HCT116 (cell line): ENCODE measurements around the gene RGS12. TPM values are rescaled to one million over a fixed set of nuclear protein-coding genes. Genes with fewer than 3 reads are reported as not detected.

Experiments used
- ATAC-seq: fragments of 200-7000 bp; cut with Tn5 transposase; 2 replicates; pipeline ENCODE4 v1.9.1; 2020; ENCODE audit warnings: mild to moderate bottlenecking, moderate library complexity
- BruUV-seq: library from RNA; stranded (reverse); fragments of 400-500 nt; replicated peaks from 2 replicates; lab custom pipeline; 2021; lab: Mats Ljungman, UMichigan
- CTCF ChIA-PET: fragments of 300-600 bp; sonication (Branson Sonifier 250); formaldehyde crosslinking; loops from one replicate; lab custom pipeline; 2021; ENCODE audit warnings: antibody characterized with exemption; lab: Charles Lee
- POLR2A ChIA-PET: fragments of 300-600, 350-600 bp; sonication (Branson Sonifier 250); formaldehyde crosslinking; loops from one replicate; lab custom pipeline; 2021; ENCODE audit warnings: antibody characterized with exemption; lab: Charles Lee
- RAD21 ChIA-PET, 2 experiments: fragments of 300-600 bp; sonication (Branson Sonifier 250); formaldehyde crosslinking; loops; one replicate each; lab custom pipeline; 2023; ENCODE audit warnings: low total read pairs in 2 of 2; ENCODE audit not compliant: uncharacterized antibody in 2 of 2, unreplicated experiment in 2 of 2, low non-redundant PET in 1 of 2; lab: Charles Lee
- DNase-seq: peaks from one replicate; pipeline ENCODE4 v3.0.0-alpha.2; 2010; ENCODE audit warnings: low read depth, low spot score
- H2AFZ ChIP-seq: fragments of 200-600 bp; shearing (Covaris generic), sonication (generic); 2 replicates; pipeline ENCODE4 v1.6.1; 2017; ENCODE audit warnings: low read depth, mixed run types, mixed read lengths, antibody characterized with exemption, low read length; ENCODE audit not compliant: poor library complexity, severe bottlenecking
- H3K27ac ChIP-seq: 2 replicates; pipeline ENCODE4 v1.5.1; 2012; ENCODE audit warnings: low read depth, low read length
- H3K27me3 ChIP-seq: fragments of 200-600 bp; sonication (generic); 2 replicates; pipeline ENCODE4 v1.6.1; 2016; ENCODE audit warnings: mixed run types, low read length, mixed read lengths; ENCODE audit not compliant: insufficient read depth
- H3K36me3 ChIP-seq, 2 experiments: fragments of 200-500 bp in 1 of 2; fragments of 200-600 bp in 1 of 2; sonication (Bioruptor generic) in 1 of 2; sonication (generic) in 1 of 2; 2 replicates each; pipeline versions ENCODE4 v1.5.1 to v1.6.1; 2014 to 2016; ENCODE audit warnings: low read length in 2 of 2, inconsistent platforms in 1 of 2, mixed read lengths in 1 of 2, mixed run types in 1 of 2; ENCODE audit not compliant: insufficient read depth in 2 of 2, control insufficient read depth in 1 of 2
- H3K4me1 ChIP-seq, 2 experiments: fragments of 200-600 bp in 1 of 2; sonication (generic) in 1 of 2; 2 replicates each; pipeline versions ENCODE4 v1.5.1 to v1.6.1; 2012 to 2017; ENCODE audit warnings: low read length in 2 of 2, inconsistent platforms in 1 of 2, mild to moderate bottlenecking in 1 of 2, mixed read lengths in 1 of 2, mixed run types in 1 of 2, moderate library complexity in 1 of 2; ENCODE audit not compliant: insufficient read depth in 2 of 2, control insufficient read depth in 1 of 2
- H3K4me2 ChIP-seq: fragments of 200-600 bp; sonication (generic); 2 replicates; pipeline ENCODE4 v1.6.1; 2017; ENCODE audit warnings: mixed run types, low read length, mixed read lengths
- H3K4me3 ChIP-seq, 2 experiments: fragments of 200-600 bp in 1 of 2; sonication (generic) in 1 of 2; replicated peaks in 1 of 2; 2 replicates each; pipeline ENCODE4 v1.5.1; 2011 to 2016; ENCODE audit warnings: low read length in 2 of 2, control low read depth in 1 of 2, low read depth in 1 of 2, mild to moderate bottlenecking in 1 of 2, mixed read lengths in 1 of 2, mixed run types in 1 of 2
- H3K79me2 ChIP-seq: fragments of 200-600 bp; sonication (generic); 2 replicates; pipeline ENCODE4 v1.6.1; 2017; ENCODE audit warnings: mild to moderate bottlenecking, mixed run types, low read length, moderate library complexity, mixed read lengths; ENCODE audit not compliant: insufficient read depth
- H3K9ac ChIP-seq: fragments of 200-600 bp; sonication (generic); 2 replicates; pipeline ENCODE4 v1.6.1; 2016; ENCODE audit warnings: low read length, mixed read lengths
- H3K9me2 ChIP-seq: fragments of 200-600 bp; sonication (generic), shearing (Covaris generic); 2 replicates; pipeline ENCODE4 v1.6.1; 2017; ENCODE audit warnings: mixed run types, mild to moderate bottlenecking, moderate library complexity; ENCODE audit not compliant: insufficient read depth
- H3K9me3 ChIP-seq, 2 experiments: fragments of 200-500 bp in 1 of 2; fragments of 200-600 bp in 1 of 2; sonication (Bioruptor generic) in 1 of 2; sonication (generic) in 1 of 2; 2 replicates each; pipeline ENCODE4 v1.6.1; 2014 to 2017; ENCODE audit warnings: low read length in 2 of 2, mixed read lengths in 2 of 2, inconsistent platforms in 1 of 2, low read depth in 1 of 2, mild to moderate bottlenecking in 1 of 2, mixed run types in 1 of 2, moderate library complexity in 1 of 2; ENCODE audit not compliant: control insufficient read depth in 1 of 2, insufficient read depth in 1 of 2
- H4K20me1 ChIP-seq: fragments of 200-600 bp; sonication (generic), shearing (Covaris generic); 2 replicates; pipeline ENCODE4 v1.6.1; 2017; ENCODE audit warnings: mixed run types, mild to moderate bottlenecking, moderate library complexity; ENCODE audit not compliant: insufficient read depth
- CBX3 ChIP-seq: IDR thresholded peaks from 2 replicates; pipeline ENCODE4 v1.6.1; 2012; ENCODE audit warnings: low read depth
- CEBPB ChIP-seq: IDR thresholded peaks from 2 replicates; pipeline ENCODE4 v1.6.1; 2012; ENCODE audit warnings: low read depth
- EGR1 ChIP-seq: IDR thresholded peaks from 2 replicates; pipeline ENCODE4 v1.6.1; 2012; ENCODE audit warnings: low read depth
- ELF1 ChIP-seq: IDR thresholded peaks from 2 replicates; pipeline ENCODE4 v1.6.1; 2012; ENCODE audit warnings: low read depth, borderline replicate concordance
- EZH2 ChIP-seq: fragments of 200-600 bp; sonication (generic); IDR thresholded peaks from 2 replicates; pipeline ENCODE4 v1.6.1; 2017; ENCODE audit warnings: antibody characterized with exemption, mixed run types
- EZH2phosphoT487 ChIP-seq: fragments of 200-600 bp; IDR thresholded peaks from 2 replicates; pipeline ENCODE4 v1.6.1; 2018; ENCODE audit warnings: antibody characterized with exemption, borderline replicate concordance
- FOSL1 ChIP-seq: IDR thresholded peaks from 2 replicates; pipeline ENCODE4 v1.6.1; 2012; ENCODE audit warnings: low read depth
- POLR2A ChIP-seq: IDR thresholded peaks from 2 replicates; pipeline ENCODE4 v1.7.0; 2011; ENCODE audit warnings: borderline replicate concordance; ENCODE audit not compliant: insufficient read depth, insufficient read length; ENCODE audit errors: extremely low read depth
- POLR2AphosphoS5 ChIP-seq: IDR thresholded peaks from 2 replicates; pipeline ENCODE4 v1.6.1; 2011; ENCODE audit warnings: mild to moderate bottlenecking, low read depth, low read length, moderate library complexity
- RAD21 ChIP-seq: IDR thresholded peaks from 2 replicates; pipeline ENCODE4 v1.6.1; 2012; ENCODE audit warnings: low read depth, mild to moderate bottlenecking
- SIN3A ChIP-seq: IDR thresholded peaks from 2 replicates; pipeline ENCODE4 v1.6.1; 2012; ENCODE audit warnings: low read depth
- SP1 ChIP-seq: IDR thresholded peaks from 2 replicates; pipeline ENCODE4 v1.6.1; 2012; ENCODE audit warnings: low read depth
- SRF ChIP-seq: IDR thresholded peaks from 2 replicates; pipeline ENCODE4 v1.6.1; 2012; ENCODE audit warnings: low read depth
- TCF7L2 ChIP-seq: IDR thresholded peaks from 2 replicates; pipeline ENCODE4 v1.7.0; 2011; ENCODE audit warnings: borderline replicate concordance, inconsistent platforms; ENCODE audit not compliant: insufficient read depth, insufficient read length; ENCODE audit errors: extremely low read depth
- YY1 ChIP-seq: IDR thresholded peaks from 2 replicates; pipeline ENCODE4 v1.6.1; 2011; ENCODE audit warnings: low read length, low read depth, moderate library complexity, mild to moderate bottlenecking; ENCODE audit not compliant: insufficient replicate concordance; ENCODE audit errors: extremely low read depth
- ZFX ChIP-seq: fragments of 450-650 bp; IDR thresholded peaks from 2 replicates; pipeline ENCODE4 v1.6.1; 2017
- intact Hi-C: fragments of 100-400 bp; cut with micrococcal nuclease; formaldehyde crosslinking; loops from 2 replicates; pipeline ENCODE4 v1.10.0; 2022
- total RNA-seq: library from RNA; stranded (reverse); gene quantifications from one replicate; pipeline ENCODE4 v1.2.1, GENCODE V29; 2021; ENCODE audit not compliant: unreplicated experiment
- TF ChIP-seq, protein P1 (sequence below): IDR thresholded peaks from 2 replicates; pipeline ENCODE4 v1.6.1; 2011; ENCODE audit warnings: mild to moderate bottlenecking, low read length, moderate library complexity; ENCODE audit not compliant: insufficient replicate concordance; ENCODE audit errors: extremely low read depth
- TF ChIP-seq, protein P2 (sequence below): IDR thresholded peaks from 2 replicates; pipeline ENCODE4 v1.6.1; 2012

RGS12 gene
- total RNA-seq, 1 experiment from 2014 or later: 22.2 TPM

DNA sequence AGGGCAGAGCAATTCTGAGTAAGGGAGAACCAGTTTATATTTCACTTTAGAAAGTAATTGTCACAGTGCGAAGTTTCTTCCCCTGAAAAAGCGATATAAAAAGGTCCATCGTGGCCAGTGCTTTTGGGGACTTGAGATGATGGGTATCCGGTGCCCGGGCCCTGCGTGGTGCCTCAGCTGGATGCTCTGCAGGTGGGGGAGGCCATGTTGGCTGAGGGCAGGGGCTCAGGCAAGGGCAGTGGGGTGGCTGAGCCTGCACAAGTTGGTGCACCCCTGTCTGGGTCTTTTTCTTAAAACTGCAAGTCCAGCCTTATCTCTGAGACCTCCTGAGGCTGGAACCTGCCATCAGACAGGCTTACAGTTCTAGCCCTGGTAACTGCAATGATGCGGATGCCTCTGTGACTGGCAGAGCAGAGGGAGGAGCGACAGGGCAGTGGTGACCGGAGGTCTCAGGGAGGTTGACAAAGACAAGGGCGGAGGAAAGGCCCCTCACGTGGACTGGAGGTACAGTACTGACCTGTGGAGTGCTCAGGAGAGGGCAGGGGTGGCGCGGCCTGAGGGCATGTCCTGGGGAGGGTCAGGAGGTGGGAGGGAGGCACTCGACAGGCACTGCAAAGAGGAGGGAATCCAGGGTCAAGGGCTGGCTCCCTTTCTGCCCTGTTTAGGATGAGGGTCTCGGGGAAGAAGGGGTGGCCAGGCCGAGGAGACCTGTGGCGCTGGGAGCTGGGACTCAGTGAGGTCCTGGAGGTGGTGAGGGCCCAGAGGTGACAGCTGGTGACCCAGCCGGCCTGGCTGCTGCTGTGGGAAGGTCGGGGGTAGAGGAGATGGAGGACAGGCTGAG, 1.8 kb downstream of the RGS12 start (continued):
- TF ChIP-seq, protein P1, sequence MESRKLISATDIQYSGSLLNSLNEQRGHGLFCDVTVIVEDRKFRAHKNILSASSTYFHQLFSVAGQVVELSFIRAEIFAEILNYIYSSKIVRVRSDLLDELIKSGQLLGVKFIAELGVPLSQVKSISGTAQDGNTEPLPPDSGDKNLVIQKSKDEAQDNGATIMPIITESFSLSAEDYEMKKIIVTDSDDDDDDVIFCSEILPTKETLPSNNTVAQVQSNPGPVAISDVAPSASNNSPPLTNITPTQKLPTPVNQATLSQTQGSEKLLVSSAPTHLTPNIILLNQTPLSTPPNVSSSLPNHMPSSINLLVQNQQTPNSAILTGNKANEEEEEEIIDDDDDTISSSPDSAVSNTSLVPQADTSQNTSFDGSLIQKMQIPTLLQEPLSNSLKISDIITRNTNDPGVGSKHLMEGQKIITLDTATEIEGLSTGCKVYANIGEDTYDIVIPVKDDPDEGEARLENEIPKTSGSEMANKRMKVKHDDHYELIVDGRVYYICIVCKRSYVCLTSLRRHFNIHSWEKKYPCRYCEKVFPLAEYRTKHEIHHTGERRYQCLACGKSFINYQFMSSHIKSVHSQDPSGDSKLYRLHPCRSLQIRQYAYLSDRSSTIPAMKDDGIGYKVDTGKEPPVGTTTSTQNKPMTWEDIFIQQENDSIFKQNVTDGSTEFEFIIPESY: no peak
- no peak for TF ChIP-seq SP1

DNA sequence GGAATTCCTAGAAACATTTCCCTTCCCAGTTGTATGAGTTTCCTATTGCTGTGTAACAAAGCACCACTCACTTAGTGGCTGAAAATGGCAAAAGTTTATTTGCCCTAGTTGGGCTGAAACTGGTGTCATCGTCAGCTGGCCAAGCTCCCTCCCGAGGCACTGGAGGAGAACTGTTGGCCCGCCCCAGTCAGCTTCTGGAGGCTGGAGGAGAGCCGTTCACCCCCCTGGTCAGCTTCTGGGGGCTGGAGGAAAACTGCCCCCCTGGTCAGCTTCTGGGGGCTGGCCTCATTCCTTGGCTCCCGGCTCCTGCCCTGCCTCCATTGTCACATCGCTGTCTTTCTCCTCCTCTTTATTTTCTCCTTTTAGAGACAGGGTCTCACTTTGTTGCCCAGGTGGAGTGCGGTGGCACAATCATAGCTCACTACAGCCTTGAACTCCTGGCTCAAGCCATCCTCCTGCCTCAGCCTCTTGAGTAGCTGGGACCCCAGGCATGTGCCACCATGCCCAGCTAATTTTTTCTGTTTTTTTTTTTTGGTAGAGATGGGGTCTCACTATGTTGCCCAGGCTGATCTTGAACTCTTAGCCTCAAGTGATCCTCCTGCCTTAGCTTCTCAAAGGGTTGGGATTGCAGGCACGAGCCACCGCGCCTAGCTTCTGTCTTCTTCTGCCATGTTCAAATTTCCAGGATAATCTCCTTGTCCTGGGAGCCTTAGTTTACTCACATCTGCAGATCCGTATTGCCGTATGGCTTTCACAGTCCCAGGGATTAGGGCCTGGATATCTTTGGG, 3.2 kb downstream of the RGS12 start:
- DNase-seq (no peak), ATAC-seq (no peak)
- TSS peak; percentile 35 for BruUV-seq
- intact Hi-C loops: no loop called here
- ChIA-PET RAD21 (no interaction called here), CTCF (no interaction called here), POLR2A (interaction anchor here (0.7 kb wide), 1 partner anchor 29 kb away, joined by 3 read pairs; no protein-coding TSS in a partner anchor)
- Histone ChIP-seq H3K27me3 (no peaks in the 10 kb centered on the region), H4K20me1 (no peaks in the 10 kb centered on the region), H3K36me3 (no peaks in the 10 kb centered on the region), H3K4me3 (no peak overlapping the region), H3K9ac (no peak overlapping the region), H3K9me2 (no peaks in the 10 kb centered on the region), H3K4me2 (no peak overlapping the region), H3K27ac (no peak overlapping the region), H3K79me2 (peaks cover 22% of the 10 kb centered on the region), H3K4me1 (peaks cover 11 to 21% of the 10 kb centered on the region in 2 experiments), H2AFZ (no peak overlapping the region), H3K9me3 (no peaks in the 10 kb centered on the region; a peak in 1 of 4 replicates)
- TF ChIP-seq EZH2 (no peak), SRF (no peak), CBX3 (no peak), ZFX (no peak), POLR2A (no peak), RAD21 (no peak), EZH2phosphoT487 (no peak), EGR1 (no peak), TCF7L2 (no peak), FOSL1 (no peak), SIN3A (no peak), ELF1 (no peak), POLR2AphosphoS5 (no peak), YY1 (no peak), CEBPB (no peak)
- TF ChIP-seq, protein P1: no peak
- TF ChIP-seq, protein P2, sequence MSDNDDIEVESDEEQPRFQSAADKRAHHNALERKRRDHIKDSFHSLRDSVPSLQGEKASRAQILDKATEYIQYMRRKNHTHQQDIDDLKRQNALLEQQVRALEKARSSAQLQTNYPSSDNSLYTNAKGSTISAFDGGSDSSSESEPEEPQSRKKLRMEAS: no peak
